ACC112 (cell line): ENCODE results near the gene UBE2B.
"Not testable (repeated sequence)": the region's sequence is repeated elsewhere in the genome, so short reads cannot be mapped to it uniquely, and the experiment has no call there.

Source experiments
- H2AFZ ChIP-seq: fragments of 200-600 bp; sonication (generic); one replicate; pipeline ENCODE4 v1.6.0; 2017; ENCODE audit warnings: antibody characterized with exemption, low read length; ENCODE audit not compliant: unreplicated experiment
- H3K27ac ChIP-seq: fragments of 200-600 bp; sonication (generic); 2 replicates; pipeline ENCODE4 v1.5.1; 2014; ENCODE audit warnings: low read depth, mild to moderate bottlenecking, antibody characterized with exemption, low read length, moderate library complexity
- H3K27me3 ChIP-seq: fragments of 200-600 bp; sonication (generic); 2 replicates; pipeline ENCODE4 v1.6.1; 2014; ENCODE audit warnings: mild to moderate bottlenecking, antibody characterized with exemption, low read length, moderate library complexity, mixed read lengths; ENCODE audit not compliant: insufficient read depth
- H3K36me3 ChIP-seq: fragments of 200-600 bp; sonication (generic); 2 replicates; pipeline ENCODE4 v1.6.1; 2016; ENCODE audit warnings: mild to moderate bottlenecking, antibody characterized with exemption, low read length, moderate library complexity, mixed read lengths; ENCODE audit not compliant: insufficient read depth
- H3K4me1 ChIP-seq: fragments of 200-600 bp; sonication (generic); one replicate; pipeline ENCODE4 v1.6.1; 2016; ENCODE audit warnings: low read length, mixed read lengths; ENCODE audit not compliant: insufficient read depth, unreplicated experiment, control insufficient read depth
- H3K4me3 ChIP-seq: fragments of 200-600 bp; sonication (generic); 2 replicates; pipeline ENCODE4 v1.5.1; 2014; ENCODE audit warnings: mild to moderate bottlenecking, low read depth, low read length
- H3K79me2 ChIP-seq: fragments of 200-600 bp; sonication (generic); one replicate; pipeline ENCODE4 v1.6.0; 2016; ENCODE audit warnings: low read length; ENCODE audit not compliant: control insufficient read depth, unreplicated experiment, insufficient read depth

The UBE2B gene

GRCh38 chr5:134421038-134421437, 49.7 kb downstream of the UBE2B start:
- H3K79me2 ChIP-seq, H3K27ac ChIP-seq, H3K4me3 ChIP-seq, H3K36me3 ChIP-seq, H3K4me1 ChIP-seq, H3K27me3 ChIP-seq, H2AFZ ChIP-seq: not testable (repeated sequence)

GRCh38 chr5:134422791-134423365, 51.5 kb downstream of the UBE2B start:
- peaks cover 6% of the 10 kb centered on the region for H3K4me1 ChIP-seq
- H3K79me2 ChIP-seq, result no peaks in the 10 kb centered on the region
- no peak overlapping the region for H3K27ac ChIP-seq
- H3K36me3 ChIP-seq, result no peaks in the 10 kb centered on the region
- H2AFZ ChIP-seq, result no peak overlapping the region
- no peak overlapping the region for H3K4me3 ChIP-seq
- H3K27me3 ChIP-seq, result no peaks in the 10 kb centered on the region

- Histone ChIP-seq H3K27ac (no peak overlapping the region), H3K4me3 (no peak overlapping the region), H3K79me2 (no peaks in the 10 kb centered on the region), H3K4me1 (peaks cover 6% of the 10 kb centered on the region), H3K27me3 (no peaks in the 10 kb centered on the region), H3K36me3 (no peaks in the 10 kb centered on the region), H2AFZ (no peak overlapping the region)
These were observed 52.0 kb downstream of the UBE2B start for GRCh38 chr5:134423376-134423775.

GRCh38 chr5:134426361-134426760, 55.0 kb downstream of the UBE2B start:
- Histone ChIP-seq H3K27me3 (no peaks in the 10 kb centered on the region), H2AFZ (no peak overlapping the region), H3K36me3 (no peaks in the 10 kb centered on the region)

GRCh38 chr5:134427540-134428041, 56.2 kb downstream of the UBE2B start:
- Histone ChIP-seq H3K27me3 (no peaks in the 10 kb centered on the region), H3K79me2 (no peaks in the 10 kb centered on the region), H3K36me3 (no peaks in the 10 kb centered on the region), H3K4me1 (no peaks in the 10 kb centered on the region), H2AFZ (no peak overlapping the region), H3K4me3 (no peak overlapping the region), H3K27ac (no peak overlapping the region)

More at GRCh38 chr5:134426361-134426760, 55.0 kb downstream of the UBE2B start:
- Histone ChIP-seq H3K4me1 (no peaks in the 10 kb centered on the region), H3K79me2 (no peaks in the 10 kb centered on the region), H3K27ac (no peak overlapping the region), H3K4me3 (no peak overlapping the region)

- Histone ChIP-seq H3K79me2 (no peaks in the 10 kb centered on the region), H3K36me3 (no peaks in the 10 kb centered on the region), H3K4me1 (no peaks in the 10 kb centered on the region), H3K27me3 (no peaks in the 10 kb centered on the region), H2AFZ (no peak overlapping the region), H3K27ac (no peak overlapping the region), H3K4me3 (no peak overlapping the region)
These were observed 58.7 kb downstream of the UBE2B start for GRCh38 chr5:134430001-134430569.

GRCh38 chr5:134432174-134432573, 60.8 kb downstream of the UBE2B start:
- H3K4me1 ChIP-seq, result peaks cover 14% of the 10 kb centered on the region
- no peak overlapping the region for H2AFZ ChIP-seq
- no peaks in the 10 kb centered on the region for H3K27me3 ChIP-seq
- no peaks in the 10 kb centered on the region for H3K36me3 ChIP-seq
- no peak overlapping the region for H3K4me3 ChIP-seq
- H3K79me2 ChIP-seq, result no peaks in the 10 kb centered on the region
- H3K27ac ChIP-seq, result no peak overlapping the region

GRCh38 chr5:134432677-134433359, 61.4 kb downstream of the UBE2B start:
- H3K4me3 ChIP-seq, result no peak overlapping the region
- H3K4me1 ChIP-seq, result peaks cover 21% of the 10 kb centered on the region

GRCh38 chr5:134435560-134435959, 64.2 kb downstream of the UBE2B start:
- Histone ChIP-seq H3K4me3 (no peak overlapping the region), H3K4me1 (peaks cover 40% of the 10 kb centered on the region), H3K27ac (peak overlapping the region; percentile 36), H3K27me3 (no peaks in the 10 kb centered on the region), H3K36me3 (no peaks in the 10 kb centered on the region), H3K79me2 (no peaks in the 10 kb centered on the region), H2AFZ (no peak overlapping the region)

More at GRCh38 chr5:134432677-134433359, 61.4 kb downstream of the UBE2B start:
- Histone ChIP-seq H2AFZ (no peak overlapping the region), H3K27ac (no peak overlapping the region), H3K36me3 (no peaks in the 10 kb centered on the region), H3K27me3 (no peaks in the 10 kb centered on the region), H3K79me2 (no peaks in the 10 kb centered on the region)

- H3K36me3 ChIP-seq, result no peaks in the 10 kb centered on the region
- H3K27me3 ChIP-seq, result no peaks in the 10 kb centered on the region
- peaks cover 40% of the 10 kb centered on the region for H3K4me1 ChIP-seq
- H3K79me2 ChIP-seq, result no peaks in the 10 kb centered on the region
- H2AFZ ChIP-seq, result no peak overlapping the region
- peak overlapping the region; percentile 91 for H3K27ac ChIP-seq
- no peak overlapping the region for H3K4me3 ChIP-seq
These were observed 65.4 kb downstream of the UBE2B start for GRCh38 chr5:134436523-134437339.
